C1 segment of cervical spinal cord (tissue), 14 donors: ENCODE results near the gene PDE1C.
A peak's percentile ranks its signal among the peaks of the same experiment; 100 is the strongest.
"Not testable (repeated sequence)": the region's sequence is repeated elsewhere in the genome, so short reads cannot be mapped to it uniquely, and the experiment has no call there.

Source experiments
- DNase-seq, 14 donors: peaks; one replicate each; lab custom pipeline; 2025; lab: John Stamatoyannopoulos, UW

Gene PDE1C

DNA sequence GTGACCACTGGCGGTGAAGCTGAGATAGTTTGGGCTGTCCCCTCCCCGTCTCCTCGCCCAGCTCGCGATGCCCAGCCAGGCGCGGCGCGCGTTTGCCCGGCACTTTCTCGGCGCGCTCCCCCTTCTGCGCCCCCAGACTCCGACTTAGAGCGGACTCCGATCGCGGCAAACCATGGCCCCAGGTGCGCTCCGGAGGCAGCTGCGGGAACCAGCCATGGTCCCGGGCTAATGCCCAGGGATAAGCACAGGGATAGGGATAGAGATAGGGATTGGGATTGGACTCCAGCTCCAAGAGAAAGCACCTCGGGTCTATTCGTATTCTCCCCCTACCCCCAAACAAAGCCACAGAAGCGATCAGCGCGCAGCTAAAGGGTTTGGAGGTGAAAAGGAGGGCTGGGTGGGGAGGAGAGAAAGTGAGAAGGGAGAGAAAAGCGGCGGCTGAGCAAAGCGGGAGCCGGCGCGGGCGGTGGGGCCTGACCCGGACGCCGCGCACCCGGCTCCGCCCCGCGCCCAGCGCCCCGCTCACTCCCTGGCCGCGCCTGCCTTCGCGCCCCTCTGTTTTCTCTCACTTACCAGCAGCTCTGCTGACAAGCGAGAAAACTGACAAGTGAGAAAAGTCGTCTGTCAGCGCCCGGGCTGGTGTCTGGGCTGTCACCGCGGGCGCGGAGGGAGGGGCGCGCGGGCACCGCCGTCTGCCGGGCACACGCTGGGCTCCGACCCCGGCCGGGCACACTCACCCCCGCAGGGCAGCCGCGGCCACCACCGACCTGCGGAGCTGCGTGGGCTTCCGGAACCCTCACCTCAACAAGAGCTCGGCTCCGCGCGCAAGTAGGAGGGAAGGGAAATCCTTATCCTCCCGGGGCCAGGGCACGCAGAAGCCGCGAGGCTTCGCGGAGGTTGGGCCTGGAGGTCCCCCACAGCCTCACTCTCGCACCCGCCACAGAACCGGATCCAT is at the start of gene PDE1C:
Gene PDE1C (minus strand): TSS at position 2 of the 955 bp plus-strand sequence.
- DNase-seq = peak in 8 of 14 donors; percentile 19 to 75 (median 60)

DNA sequence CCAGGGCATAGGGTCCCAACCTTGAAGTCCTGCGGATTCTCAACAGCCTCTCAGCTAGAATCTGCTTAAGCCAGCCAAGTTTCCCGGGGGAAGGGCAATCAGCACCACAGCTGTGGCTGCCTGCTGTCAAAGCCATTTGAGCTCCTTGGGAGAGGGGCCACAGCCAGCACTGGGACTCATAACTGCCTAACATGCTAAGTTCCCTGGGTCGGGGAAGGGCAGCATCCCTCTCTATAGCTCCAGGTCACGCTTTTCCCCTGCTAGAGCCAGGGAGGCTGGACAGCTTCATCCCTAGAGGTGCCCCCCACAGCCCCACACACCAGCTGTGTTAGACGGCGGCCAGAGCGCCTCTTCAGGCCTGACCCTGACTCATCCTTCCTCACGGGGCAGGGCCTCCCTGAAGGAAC is 49.6 kb upstream of the PDE1C start:
- DNase-seq = no peak

DNA sequence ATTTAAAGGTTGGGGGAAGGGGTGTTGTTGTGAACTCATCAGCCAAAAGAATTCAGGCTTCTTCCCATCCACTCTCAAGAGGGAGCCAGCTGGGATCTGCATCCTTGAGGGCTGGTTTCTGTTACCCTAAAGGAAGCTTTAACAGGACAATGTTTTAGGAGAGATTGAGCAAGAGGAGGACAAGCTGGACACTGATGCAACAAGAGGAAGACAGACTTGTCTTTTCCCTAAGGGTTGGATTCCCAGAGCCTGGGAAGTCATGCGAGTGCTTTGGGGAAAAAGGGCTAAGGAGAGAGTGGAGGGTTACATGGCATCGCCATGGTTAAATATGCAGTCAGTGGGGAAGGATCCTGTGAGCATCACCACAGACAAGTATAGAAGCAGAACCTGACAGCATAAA is 47.6 kb upstream of the PDE1C start:
- DNase-seq = no peak

DNA sequence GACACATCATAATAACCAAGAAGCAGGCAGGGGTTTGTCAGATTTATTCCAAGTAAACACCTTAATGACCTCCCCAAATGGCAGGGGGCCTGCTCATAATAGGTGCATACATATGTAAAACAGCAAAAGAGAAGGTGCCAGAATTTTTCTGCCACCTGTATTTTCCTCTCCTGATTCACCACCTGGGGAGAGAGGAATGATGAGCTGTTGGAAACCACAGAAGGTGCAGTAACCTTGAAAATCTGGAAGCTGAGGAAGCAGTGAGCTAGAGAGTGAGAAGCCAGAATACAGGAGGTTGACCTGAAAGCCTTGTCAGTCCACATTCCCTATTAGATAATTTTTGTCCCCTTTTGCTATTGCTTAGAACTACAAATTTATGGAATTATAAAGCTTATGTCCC is 46.2 kb upstream of the PDE1C start:
- no peak for DNase-seq

DNA sequence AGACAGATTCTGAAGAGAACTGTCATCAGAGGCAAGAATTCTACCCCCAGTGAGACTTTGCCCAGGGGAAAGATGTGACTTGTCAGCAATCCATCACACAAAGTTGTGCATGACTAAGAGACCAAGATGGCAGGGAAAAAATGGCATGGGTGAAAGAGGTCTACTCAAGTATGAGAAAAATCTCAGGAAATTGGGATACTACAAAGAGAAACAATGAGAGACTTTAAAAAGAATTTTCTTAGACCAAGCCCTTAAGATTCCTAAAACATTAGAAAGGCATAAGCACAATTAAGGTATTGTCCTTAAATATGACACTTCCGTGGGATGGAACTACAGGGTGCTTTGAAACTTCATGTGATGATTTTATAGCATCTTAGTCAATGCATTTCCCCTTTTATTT is 45.6 kb upstream of the PDE1C start:
- no peak for DNase-seq

DNA sequence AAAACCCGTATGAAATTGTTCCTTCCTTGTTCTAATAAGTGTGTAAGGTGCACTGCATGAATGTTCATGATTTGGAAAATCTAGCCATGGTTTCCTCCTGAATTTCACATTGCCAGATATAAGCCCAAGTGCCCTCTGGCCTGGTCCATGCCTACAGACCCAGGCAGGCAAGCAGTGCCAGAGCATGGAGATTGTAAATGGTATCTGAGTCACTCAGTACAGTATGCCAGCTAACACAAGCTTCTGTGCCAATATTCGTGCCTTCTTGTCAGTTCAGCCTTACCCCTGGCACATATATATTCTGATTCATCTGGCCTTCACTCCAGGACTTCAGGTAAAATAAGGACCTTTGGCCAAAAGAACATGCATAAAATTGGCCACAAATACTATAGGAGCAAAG is 38.4 kb upstream of the PDE1C start:
- DNase-seq = peak in 1 of 14 donors; percentile 10

DNA sequence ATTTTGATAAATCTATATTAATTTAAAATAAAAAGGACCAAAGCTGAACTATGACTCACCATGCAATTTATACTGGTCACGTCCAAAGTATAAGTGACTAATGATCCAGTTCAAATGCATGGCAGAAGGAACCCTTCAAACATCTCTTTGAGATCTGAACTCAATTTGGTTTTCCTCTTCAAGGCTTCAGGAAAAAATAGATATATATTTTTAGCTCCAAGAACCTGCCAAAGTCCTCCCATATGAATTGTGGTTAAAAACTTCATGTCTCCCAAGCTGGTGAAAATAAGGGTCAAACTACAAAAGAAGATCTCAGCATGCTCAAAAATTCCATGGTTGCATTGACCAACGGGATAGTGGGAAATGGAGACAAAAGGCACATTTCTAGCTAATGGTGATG is 34.6 kb upstream of the PDE1C start:
- no peak for DNase-seq

DNA sequence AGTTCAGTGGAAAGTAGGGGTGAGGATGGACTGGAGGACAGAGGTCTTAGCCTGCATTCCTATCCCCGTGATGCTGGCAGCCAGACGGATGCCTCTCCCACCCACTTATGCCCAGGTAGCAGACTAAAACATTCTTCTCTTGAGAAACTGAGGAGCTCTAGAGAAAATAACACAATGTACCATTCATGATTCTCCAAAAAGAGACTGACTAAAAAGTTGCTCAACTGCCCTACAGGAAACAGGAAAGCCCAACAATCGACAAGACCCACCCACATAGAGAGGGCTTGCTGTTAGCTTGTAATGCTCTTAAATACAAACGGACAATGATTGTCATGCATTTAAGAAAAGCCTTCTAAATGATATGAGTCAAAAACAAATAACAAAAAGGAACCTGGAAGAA is 33.2 kb upstream of the PDE1C start:
- no peak for DNase-seq

DNA sequence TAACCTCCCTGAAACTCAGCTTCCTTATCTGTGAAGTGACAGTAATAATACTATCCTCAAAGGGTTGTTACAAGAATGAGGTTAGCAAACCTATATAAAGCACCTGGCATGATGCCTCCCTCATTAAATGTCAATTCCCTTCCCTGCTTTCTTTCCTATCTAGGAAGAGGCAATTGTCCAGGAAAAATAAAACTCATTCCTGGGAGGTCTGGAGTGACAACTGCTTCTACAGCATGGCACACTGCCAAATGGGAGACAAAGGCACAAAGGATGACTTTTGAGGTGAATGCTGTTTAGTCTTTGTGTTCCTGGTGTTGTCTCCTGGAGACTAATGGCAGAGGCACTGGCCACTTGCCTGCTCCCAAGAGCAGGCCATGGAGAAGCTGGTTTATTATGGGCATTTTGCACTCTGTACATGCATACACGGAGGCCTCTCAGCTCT is 32.2 kb upstream of the PDE1C start:
- DNase-seq = no peak

DNA sequence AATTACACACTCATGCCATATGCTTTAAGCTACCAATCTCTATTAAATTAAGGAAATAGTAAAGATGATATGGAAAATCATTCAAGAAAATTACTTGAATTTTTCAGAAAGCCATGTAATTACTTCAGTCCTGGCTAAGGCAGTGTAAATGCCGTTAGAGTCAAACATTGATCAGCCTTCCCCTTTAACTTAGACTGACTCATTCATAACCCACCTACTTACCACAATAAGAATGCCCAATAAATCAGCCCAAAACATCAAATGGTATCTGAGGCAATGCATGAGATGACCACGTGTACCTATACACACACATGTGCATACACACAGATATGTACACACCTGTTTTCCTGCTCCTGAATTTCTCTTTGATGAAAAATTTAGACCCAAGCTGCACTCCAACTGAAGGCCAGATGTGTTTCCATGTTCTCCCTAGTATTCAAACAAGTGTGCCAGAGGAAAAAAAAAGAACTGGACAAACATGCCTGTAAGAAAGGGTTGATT is 30.2 kb upstream of the PDE1C start:
- DNase-seq = no peak

DNA sequence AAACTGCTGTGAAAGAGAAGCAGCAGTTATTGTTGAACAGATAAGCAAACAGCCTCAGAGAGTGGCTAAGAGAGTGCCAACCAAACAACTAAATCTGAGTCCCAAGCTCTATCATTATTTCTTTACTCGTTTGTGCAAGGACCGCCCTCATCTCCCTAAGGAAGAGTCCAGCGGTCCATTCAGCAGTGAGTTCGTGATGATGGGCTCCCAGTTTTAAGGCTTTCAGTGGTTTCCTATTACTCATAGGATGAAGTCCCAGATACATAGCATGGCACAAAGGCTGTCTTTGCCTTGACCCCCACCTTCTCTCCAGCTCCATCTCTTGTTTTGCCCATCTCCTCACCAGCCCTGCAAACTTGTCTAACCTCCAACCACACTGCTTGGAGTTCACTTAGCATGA is 24.3 kb upstream of the PDE1C start:
- no peak for DNase-seq

DNA sequence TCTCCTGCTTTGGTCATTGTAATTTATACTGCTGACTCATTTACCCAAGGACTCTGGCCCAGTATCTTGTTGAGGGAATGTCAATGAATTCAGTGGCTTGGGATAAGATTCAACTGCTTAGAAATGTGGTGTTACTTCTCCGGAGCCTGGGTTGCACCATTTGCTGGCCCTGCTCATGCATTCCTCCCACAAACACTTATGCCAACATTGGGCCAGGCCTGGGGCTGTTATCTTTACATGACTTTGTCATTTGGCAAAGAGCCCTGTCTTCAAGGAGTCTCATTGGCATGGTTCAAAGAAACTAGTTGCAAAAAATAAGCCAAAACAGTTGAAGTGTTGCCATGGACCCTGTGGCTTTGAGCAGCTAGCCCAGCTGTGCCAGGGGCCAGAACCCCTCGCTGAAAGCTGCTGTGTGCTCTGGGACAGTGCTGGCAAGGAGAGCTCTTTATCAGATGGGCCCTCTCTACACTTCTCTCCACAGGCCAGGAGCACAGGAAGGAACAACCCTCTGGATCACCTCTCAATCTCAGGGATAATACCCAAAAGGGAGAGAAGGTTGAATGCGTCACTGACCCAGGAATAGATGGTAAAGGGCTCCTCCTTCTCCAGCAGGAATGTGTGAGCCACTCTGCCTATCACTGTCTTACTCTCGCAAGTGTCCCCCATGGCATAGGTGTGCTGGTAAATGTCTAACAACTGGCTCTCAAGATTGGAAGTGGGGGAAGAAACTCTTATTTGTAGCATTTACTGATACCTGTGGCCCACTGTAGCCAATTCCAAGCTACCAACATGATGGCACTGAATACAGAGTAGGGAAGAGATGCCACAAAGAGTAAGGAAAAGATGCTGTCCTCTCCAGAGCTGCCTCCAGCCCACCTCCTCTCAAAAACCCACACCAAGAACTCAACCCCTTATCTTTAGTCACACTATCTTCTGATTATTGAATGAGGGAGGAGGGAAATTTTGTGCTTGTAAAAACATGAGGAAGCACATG is 23.5 kb upstream of the PDE1C start:
- DNase-seq = no peak

DNA sequence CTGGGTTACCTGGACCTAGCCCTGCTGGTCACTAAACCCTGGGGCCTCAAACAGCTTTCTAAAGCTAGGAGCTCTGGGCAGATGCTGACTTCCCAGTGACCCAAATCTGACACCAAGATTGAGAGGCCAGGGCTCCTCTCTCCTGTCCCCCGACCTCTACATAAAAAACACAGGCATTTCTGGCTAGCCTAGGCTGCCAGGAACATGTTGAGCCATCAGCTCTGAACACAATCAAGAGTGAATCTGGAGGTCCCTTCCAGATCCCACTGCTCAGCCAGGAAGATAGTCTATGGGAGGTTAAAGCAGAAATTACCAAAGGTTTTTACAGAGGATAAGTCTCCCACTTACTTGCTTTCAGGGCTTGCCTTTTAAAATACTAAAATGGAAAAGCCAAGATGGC is 22.1 kb upstream of the PDE1C start:
- no peak for DNase-seq

DNA sequence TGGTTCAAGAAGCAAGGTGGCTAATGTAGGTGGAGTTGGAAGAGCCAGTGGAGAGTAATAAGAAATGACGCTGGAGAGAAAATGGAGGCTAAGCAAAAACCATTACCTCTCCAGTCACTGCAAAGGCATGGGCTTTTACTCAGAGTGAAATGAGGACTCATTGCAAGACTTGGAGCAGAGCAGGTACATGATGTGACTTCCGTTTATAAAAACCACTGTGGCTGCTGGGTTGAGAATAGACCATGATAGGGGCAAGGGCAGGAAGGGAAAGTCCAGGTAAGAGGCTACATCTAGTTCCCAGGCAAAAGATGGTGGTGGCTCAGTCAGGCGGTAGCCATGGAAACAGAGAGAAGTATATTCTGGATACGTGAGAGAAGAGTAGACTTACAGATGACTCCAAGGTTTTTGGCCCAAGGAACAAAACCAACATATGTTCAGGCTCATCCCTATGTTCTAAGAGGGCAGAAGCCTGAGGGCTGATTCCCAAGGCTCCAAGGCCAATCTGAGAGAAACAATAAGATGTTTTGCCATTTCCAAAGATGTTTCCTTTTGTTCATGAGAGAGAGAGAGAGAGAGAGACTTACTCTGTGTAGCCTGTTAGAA is 21.5 kb upstream of the PDE1C start:
- no peak for DNase-seq

DNA sequence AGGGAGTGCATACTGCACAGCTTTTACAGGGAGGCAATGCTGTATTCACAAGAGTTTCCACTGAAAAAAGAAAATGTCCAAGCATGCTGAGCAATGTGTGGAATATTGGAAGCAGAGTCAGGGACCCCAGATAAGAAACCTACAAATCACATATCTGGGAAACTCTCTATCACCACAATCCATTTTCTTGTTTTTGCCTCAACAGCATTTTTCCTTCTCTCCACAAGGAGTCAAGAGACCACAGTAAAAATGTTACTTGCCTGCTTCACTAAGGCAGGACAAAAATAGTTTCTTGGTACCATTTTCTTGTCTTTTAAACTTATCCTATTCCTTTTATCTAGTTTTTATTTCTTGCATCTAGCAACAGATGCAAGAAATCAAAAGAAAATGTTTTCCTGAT is 19.5 kb upstream of the PDE1C start:
- DNase-seq = no peak

DNA sequence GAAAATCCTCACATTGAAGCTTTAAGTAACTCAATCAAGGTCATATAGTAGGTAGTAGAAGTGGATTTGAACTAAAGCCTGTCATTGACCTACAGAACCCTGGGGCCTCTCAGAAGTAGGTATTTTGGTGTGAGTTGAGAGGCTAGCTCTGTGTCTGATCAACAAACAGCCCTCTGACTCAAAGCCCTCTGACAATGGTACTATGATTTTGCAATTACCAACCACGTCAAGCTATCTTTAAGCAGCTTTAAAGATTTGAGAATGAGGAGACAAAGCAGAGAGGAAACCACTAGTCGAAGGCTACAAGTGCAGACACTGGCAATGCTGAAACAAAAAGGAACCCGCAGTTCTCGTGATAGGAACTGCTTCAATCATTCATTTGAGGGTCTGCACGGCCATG is 19.0 kb upstream of the PDE1C start:
- DNase-seq = no peak

DNA sequence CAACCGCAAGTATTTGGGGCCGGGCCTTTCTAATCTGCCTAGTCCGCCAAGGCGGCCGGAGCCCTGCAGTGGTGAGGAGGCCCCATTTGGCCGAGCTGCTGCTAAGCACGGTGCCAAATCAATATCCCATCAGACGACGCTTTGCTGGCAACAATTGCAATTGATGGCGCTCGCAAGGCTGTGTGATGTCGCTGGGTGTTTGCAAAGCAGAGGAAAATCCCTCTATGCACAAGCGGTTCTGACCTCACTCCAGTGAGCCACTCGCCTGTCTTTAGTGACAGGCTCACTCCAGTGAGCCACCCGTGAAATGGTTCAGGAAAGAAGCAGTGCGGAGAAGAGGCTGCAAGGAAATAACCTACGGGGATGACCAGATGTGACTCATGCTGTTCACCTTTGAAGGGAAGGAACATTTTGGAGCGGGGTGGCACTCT is 18.3 kb upstream of the PDE1C start:
- no peak for DNase-seq

DNA sequence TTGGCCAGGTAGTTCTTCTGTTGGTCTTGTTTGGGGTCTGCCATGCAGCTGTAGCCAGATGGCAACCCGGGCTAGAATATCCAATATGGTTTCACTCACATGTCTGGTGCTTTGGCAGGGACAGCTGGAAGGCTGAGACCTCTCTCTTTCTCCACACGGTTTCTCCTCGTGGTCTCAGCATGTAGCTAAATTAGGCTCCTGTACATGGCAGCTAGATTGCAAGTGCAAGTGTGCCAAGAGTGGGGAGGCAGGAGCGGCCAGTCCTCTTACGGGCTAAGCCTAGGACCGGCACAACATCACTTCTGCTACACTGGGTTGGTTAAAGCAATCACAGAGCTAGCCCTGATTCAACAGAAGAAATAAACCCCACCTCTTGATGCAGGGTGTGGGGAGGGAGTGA is 9.3 kb upstream of the PDE1C start:
- peak in 1 of 14 donors; percentile 25 for DNase-seq

DNA sequence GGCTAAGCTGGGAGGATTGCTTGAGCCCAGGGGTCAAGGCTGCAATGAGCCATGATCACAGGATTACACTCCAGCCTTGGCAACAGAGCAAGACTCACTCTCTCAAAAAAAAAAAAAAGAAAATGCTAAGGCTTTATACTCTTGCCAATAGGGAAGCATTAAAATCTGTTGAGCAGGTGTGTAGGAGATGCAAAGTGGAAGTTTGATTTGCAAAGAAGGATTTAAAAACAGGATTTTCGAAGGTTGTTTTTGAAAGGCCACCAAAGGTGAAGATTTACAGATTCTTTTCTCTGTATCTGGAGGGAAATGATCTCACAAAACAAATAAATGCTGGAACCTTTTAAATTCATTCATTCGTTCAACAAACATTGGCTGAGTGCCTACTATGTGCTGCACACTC is 8.6 kb upstream of the PDE1C start:
- DNase-seq = no peak

DNA sequence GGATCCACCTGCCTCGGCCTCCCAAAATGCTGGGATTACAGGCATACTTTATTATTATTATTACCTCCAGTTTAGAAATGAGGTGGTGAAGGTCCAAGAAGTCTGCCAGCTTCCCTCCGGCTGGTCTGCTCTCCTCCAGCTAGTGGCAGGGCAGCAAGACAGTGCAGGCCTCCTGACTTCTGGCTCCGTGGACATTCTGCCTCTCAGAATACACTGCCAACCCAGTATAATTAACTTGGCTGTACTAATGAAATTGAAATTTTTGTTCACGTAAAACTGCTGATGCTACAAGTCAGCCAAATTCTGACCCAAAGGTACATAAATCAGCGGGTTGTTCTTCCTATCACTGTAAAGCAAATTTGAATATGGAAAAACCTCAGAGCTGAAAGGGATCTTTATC is 7.6 kb upstream of the PDE1C start:
- DNase-seq = peak in 1 of 14 donors; percentile 8

DNA sequence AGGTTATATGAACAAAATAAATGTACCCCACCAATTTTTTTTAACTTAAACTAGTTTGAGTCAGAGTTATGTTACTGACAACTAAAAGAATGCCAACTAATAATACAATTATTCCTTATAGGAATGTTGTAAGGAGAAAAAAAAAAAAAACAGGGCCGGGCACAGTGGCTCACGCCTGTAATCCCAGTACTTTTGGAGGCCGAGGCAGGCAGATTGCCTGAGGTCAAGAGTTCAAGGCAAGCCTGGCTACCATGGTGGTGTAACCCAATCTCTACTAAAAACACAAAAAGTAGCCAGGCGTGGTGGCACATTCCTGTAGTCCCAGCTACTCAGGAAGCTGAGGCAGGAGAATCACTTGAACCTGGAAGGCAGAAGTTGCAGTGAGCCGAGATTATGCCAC is 6.6 kb upstream of the PDE1C start:
- DNase-seq = not testable (repeated sequence)

DNA sequence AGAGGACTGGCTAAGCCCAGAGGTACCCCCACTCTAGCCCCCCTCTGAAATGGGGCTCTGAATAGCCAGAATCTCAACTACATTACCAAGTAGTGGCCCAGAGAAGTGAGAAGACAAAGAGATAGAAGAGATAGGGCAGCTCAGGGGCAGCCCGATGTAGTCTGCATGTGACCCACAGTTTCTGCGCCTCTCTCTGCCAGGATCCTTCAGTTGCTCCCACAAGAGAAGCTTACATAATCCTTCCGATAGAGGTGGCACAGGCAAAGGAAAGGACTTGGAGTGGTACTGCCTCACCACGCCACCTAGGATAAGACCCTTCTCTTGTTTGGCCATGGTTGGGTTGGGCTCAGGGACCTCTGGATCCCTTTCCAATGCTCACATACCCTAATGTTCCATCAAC is 5.4 kb upstream of the PDE1C start:
- peak in 3 of 14 donors; percentile 41 to 53 (median 41) for DNase-seq
